ENCODE results near the gene CCDC60.

CCDC60 gene

DNA sequence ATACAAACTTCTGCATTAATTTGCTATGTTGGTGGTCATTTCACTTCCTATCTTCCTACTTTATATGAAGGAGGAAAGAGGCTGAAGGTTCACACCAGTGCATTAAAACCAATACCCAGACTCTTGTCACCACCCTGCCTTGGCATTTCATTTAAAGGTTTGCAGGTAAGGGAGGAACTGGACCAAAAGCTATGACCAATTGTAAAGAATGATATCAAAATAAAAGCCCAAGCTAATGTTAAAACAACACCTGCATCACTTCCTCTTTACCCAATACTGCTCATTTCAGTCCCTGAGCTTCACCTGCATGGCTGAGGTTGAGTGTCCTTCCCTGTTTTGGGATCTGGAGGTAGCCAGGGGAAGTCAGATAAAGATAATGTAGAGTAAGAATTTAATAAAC is 211.8 kb downstream of the CCDC60 start:
- Histone ChIP-seq H3K27ac (no peak overlapping the region), H3K27me3 (ENCODE audit: insufficient read depth, low read depth, severe bottlenecking) (no peaks in the 10 kb centered on the region), H3K4me3 (ENCODE audit: low read depth, low read length) (no peak overlapping the region), H3K36me3 (no peaks in the 10 kb centered on the region), H3K9me3 (ENCODE audit: severe bottlenecking) (no peaks in the 10 kb centered on the region)
- DNase-seq: no peak
- TF ChIP-seq, protein P1, sequence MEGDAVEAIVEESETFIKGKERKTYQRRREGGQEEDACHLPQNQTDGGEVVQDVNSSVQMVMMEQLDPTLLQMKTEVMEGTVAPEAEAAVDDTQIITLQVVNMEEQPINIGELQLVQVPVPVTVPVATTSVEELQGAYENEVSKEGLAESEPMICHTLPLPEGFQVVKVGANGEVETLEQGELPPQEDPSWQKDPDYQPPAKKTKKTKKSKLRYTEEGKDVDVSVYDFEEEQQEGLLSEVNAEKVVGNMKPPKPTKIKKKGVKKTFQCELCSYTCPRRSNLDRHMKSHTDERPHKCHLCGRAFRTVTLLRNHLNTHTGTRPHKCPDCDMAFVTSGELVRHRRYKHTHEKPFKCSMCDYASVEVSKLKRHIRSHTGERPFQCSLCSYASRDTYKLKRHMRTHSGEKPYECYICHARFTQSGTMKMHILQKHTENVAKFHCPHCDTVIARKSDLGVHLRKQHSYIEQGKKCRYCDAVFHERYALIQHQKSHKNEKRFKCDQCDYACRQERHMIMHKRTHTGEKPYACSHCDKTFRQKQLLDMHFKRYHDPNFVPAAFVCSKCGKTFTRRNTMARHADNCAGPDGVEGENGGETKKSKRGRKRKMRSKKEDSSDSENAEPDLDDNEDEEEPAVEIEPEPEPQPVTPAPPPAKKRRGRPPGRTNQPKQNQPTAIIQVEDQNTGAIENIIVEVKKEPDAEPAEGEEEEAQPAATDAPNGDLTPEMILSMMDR (IDR thresholded peaks at IDR 0.05; ENCODE audit: low read depth, low read length): no peak

DNA sequence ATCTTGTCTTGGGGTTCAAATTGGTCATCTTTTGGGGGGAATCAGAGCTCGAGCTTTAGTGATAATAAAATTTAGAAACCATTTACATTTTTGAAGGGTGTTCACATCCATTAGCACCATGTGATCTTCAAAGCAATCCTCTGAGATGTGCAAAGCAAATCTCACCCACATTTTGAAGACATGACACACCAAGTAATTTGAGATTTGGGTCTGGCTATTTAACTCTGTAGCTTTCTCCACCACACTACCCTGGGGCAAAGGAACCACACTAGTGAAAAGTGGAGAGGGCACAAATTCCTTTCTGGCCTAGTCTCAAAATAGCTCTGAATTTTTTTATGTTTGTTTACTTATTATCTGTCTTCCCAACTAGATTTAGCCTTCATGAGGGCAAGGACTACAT is 212.5 kb downstream of the CCDC60 start:
- Histone ChIP-seq H3K27me3 (ENCODE audit: insufficient read depth, low read depth, severe bottlenecking) (no peaks in the 10 kb centered on the region), H3K9me3 (ENCODE audit: severe bottlenecking) (no peaks in the 10 kb centered on the region)

DNA sequence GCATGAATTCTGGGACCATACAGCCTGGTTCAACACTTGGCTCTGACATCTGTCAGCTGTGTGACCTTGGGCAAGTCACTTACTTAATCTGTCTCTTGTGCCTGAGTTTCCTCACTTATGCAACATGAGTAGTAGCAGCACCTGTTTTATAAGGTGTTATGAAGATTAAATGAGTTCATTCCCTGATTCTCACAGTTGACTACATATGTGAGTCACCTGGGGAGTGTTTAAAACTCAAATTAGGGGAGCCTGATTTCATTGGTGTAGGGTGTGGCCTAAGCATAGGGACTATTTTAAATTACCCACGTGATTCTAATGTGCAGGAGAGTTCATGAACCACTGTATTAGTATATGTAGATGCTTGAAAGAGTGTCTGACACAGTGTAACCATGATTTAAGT is 222.3 kb downstream of the CCDC60 start:
- TF ChIP-seq, protein P1 (IDR thresholded peaks at IDR 0.05; ENCODE audit: low read depth, low read length): no peak
- H3K36me3 ChIP-seq: no peaks in the 10 kb centered on the region
- H3K9me3 ChIP-seq (ENCODE audit: severe bottlenecking): no peaks in the 10 kb centered on the region
- H3K27ac ChIP-seq: no peak overlapping the region
- no peaks in the 10 kb centered on the region for H3K27me3 ChIP-seq (ENCODE audit: insufficient read depth, low read depth, severe bottlenecking)
- no peak for DNase-seq
- no peak overlapping the region for H3K4me3 ChIP-seq (ENCODE audit: low read depth, low read length)

More for the DNA sequence above, 212.5 kb downstream of the CCDC60 start:
- H3K27ac ChIP-seq: no peak overlapping the region
- no peak overlapping the region for H3K4me3 ChIP-seq (ENCODE audit: low read depth, low read length)
- no peaks in the 10 kb centered on the region for H3K36me3 ChIP-seq
- no peak for DNase-seq
- TF ChIP-seq, protein P1 (IDR thresholded peaks at IDR 0.05; ENCODE audit: low read depth, low read length): no peak

DNA sequence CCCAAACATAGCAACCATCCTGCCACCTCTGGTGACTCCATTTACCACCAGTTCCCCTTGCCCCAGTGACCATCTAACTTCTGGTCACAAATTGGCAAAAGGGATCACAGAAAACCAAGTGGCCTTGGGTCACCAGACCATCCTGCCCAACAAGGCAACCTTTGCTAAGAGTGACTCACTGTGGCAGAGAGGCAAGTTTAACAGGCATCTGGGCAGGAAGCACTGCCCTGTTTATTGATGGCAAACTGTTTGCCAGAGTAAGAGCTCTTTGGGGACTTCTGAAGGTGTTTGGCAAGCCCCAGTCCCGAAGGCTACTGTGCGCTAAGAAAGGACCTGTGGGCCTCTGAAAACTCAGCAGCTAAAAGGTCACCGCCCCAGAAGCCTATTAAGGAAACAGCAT is 230.9 kb downstream of the CCDC60 start:
- H3K9me3 ChIP-seq (ENCODE audit: severe bottlenecking): no peaks in the 10 kb centered on the region
- H3K27ac ChIP-seq: no peak overlapping the region
- TF ChIP-seq, protein P1 (IDR thresholded peaks at IDR 0.05; ENCODE audit: low read depth, low read length): no peak
- no peaks in the 10 kb centered on the region for H3K36me3 ChIP-seq
- H3K4me3 ChIP-seq (ENCODE audit: low read depth, low read length): no peak overlapping the region
- DNase-seq: no peak
- no peaks in the 10 kb centered on the region for H3K27me3 ChIP-seq (ENCODE audit: insufficient read depth, low read depth, severe bottlenecking)

DNA sequence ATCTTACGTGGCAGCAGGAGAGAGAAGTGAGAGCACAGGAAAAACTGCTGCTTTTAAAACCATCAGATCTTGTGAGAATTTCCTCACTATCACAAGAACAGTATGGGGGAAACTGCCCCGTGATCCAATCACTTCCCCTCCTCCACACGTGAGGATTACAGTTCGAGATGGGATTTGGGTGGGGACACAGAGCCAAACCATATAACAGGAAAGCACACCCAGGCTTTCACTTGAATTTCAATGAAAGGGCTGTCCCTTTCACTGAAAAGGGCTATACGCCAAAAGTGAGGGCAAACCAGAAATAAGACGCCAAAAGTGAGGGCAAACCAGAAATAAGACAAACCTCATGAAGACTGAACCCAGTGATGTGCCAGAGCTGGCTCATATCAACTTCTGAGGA is 236.2 kb downstream of the CCDC60 start:
- TF ChIP-seq, protein P1 (IDR thresholded peaks at IDR 0.05; ENCODE audit: low read depth, low read length): no peak
- no peaks in the 10 kb centered on the region for H3K9me3 ChIP-seq (ENCODE audit: severe bottlenecking)
- H3K36me3 ChIP-seq: no peaks in the 10 kb centered on the region
- no peaks in the 10 kb centered on the region for H3K27me3 ChIP-seq (ENCODE audit: insufficient read depth, low read depth, severe bottlenecking)
- H3K27ac ChIP-seq: no peak overlapping the region
- no peak overlapping the region for H3K4me3 ChIP-seq (ENCODE audit: low read depth, low read length)
- DNase-seq: no peak

DNA sequence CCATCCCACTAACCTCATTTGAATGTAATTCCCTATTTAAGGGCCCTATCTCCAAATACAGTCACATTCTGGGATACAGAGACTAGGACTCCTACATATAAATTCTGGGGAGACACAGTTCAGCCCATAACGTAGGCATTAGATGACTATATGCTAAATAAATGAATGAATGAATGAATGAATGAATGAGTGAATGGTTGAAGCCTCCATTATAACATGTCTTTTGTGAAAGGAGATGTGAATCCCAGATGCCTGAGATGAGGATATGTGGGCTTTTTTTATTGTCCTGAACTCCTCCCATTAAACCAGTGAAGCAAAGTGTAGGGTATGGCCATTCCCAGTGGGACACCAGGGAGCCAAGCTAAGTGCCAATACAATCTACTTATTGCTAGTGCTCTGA is 238.6 kb downstream of the CCDC60 start:
- H3K9me3 ChIP-seq (ENCODE audit: severe bottlenecking): no peaks in the 10 kb centered on the region
- DNase-seq: no peak
- H3K36me3 ChIP-seq: no peaks in the 10 kb centered on the region
- H3K4me3 ChIP-seq (ENCODE audit: low read depth, low read length): no peak overlapping the region
- H3K27ac ChIP-seq: no peak overlapping the region
- no peaks in the 10 kb centered on the region for H3K27me3 ChIP-seq (ENCODE audit: insufficient read depth, low read depth, severe bottlenecking)
- TF ChIP-seq, protein P1 (IDR thresholded peaks at IDR 0.05; ENCODE audit: low read depth, low read length): no peak

All from WERI-Rb-1 (cell line).